SK-N-MC (cell line): ENCODE results near the gene JAK1.

Source experiments
- EZH2 ChIP-seq: fragments of 200-600 bp; sonication (generic); IDR thresholded peaks from one replicate; pipeline ENCODE4 v1.6.1; 2017; ENCODE audit warnings: antibody characterized with exemption
- POLR2AphosphoS5 ChIP-seq: IDR thresholded peaks from 2 replicates; pipeline ENCODE4 v1.6.1; 2012; ENCODE audit warnings: mild to moderate bottlenecking, low read depth, low read length, borderline replicate concordance

DNA sequence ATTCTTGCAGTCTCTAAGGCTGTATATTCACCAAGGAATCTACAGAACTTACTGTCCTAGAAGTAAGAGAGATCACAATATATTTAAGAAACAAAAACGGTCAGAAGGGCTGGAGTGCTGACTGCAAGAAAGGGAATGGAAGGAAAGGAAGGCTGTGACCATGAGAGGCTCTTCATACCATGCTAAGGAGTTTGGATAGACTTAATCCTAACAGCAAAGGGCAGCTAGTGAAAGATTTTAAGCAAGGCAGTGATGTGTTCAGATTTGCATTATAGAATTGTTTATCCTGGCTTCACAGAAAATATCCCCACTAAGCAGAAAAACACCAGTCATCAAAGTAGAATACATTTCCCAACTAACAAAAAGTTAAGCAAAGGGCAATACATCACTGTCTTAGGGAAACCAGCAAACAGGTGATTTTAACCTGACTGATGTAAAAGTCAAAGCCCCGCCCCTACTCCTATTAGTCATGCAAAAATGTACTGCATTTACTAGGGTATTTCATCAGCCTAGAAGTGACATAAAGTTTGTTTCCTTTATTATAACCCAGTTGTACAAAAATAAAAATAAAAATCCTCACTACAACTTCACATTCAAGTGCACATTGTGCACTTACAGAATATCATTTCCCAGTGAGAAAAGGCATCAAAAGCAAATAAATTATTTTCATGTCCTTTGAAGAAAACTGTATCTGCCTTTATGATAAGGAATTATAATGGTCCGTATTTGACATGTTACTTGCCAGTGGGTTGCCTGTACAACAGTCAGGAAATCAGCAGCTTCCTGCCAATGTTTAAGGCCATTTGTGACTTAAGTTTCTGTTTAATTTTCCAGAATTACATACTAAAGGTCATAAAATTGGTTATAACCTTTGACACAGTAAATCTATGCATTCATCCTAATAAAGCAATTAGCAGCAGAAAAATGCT, 17.2 kb downstream of the JAK1 start:
- TF ChIP-seq POLR2AphosphoS5: no peak; the same call in 1 of the 2 replicates
- TF ChIP-seq EZH2: no peak
